COR-L47 (cell line): Measurements from ENCODE around the gene KREMEN2.
"Not testable (repeated sequence)": the region's sequence is repeated elsewhere in the genome, so short reads cannot be mapped to it uniquely, and the experiment has no call there.

ENCODE experiments used
- DNase-seq: peaks from one replicate; lab custom pipeline; 2025; lab: John Stamatoyannopoulos, UW

KREMEN2 gene, protein sequence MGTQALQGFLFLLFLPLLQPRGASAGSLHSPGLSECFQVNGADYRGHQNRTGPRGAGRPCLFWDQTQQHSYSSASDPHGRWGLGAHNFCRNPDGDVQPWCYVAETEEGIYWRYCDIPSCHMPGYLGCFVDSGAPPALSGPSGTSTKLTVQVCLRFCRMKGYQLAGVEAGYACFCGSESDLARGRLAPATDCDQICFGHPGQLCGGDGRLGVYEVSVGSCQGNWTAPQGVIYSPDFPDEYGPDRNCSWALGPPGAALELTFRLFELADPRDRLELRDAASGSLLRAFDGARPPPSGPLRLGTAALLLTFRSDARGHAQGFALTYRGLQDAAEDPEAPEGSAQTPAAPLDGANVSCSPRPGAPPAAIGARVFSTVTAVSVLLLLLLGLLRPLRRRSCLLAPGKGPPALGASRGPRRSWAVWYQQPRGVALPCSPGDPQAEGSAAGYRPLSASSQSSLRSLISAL

DNA sequence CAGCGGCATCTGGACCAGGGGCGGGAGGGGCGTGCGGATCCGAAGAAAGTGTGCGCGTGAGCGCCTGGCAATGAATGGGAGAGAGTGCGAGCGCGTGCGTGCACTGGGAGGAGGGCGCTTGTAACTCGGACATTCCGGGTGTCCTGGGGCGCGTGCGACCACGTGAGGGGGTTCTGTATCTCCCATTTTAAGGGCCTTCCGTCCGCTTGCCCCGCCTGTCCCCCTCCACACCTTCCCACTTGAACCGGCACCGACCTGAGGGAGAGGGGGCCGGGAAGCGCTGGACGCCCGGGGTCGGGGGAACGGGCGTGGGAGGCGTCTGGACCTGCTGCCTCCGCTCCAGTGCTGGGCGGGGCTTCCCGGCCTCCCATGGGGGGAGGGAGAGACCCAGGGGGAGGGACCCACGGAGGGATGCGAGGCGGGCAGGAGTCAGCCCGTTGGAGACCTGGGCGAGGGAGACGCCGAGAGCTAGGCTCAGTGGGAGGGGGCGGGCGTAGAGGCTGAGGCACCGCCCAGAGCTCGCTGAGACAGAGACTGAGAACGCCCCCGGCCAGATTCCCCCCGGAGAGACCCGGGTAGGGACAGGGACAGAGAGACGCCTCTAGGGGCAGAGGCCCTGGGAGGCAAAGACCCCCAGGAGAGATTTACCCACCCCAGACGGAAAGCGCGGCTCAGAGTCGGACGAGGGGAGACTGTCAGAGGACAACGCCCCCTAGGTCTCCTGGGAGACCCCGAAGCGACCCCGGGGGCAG is at the start of gene KREMEN2:
KREMEN2 (plus strand) TSS at position 553 of the 752 bp plus-strand sequence. CDS start 246 bp downstream, outside the sequence.
- peak; percentile 76 for DNase-seq

- no peak for DNase-seq
Observed at GRCh38 chr16:2915196-2915929, 48.7 kb upstream of the KREMEN2 start.

DNA sequence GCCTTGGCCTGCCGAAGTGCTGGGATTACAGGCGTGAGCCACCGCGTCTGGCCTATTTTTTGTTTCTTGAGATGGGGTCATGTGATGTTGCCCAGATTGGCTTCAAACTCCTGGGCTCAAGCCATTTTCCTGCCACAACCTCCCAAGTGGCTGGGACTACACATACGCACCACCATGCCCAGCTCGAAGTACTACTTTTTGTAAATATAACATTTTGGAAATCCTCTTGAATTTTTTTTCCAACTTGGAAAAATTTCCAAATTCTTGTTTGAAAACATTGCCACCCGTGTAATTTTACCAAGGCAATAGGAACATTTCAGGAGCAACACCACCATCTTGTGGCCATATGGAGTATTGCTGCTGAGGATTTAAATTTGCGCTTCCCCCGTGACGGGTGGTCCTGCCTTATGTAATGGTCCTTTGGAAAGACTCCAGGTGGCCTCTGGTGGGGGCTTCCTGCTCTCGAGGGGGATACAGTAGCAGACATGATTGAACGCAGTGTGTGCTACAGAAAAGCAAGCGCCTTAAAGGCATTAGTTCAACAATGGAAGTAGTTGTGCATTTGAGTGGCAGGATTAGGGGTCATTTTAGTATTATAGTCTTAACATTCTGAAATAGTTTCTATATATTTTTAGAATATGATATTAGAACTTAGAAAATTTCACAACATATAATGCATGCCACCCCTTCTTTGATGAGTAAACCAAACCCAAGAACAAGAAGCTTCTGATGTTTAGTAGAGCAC is 44.4 kb upstream of the KREMEN2 start:
- peak; percentile 58 for DNase-seq

DNA sequence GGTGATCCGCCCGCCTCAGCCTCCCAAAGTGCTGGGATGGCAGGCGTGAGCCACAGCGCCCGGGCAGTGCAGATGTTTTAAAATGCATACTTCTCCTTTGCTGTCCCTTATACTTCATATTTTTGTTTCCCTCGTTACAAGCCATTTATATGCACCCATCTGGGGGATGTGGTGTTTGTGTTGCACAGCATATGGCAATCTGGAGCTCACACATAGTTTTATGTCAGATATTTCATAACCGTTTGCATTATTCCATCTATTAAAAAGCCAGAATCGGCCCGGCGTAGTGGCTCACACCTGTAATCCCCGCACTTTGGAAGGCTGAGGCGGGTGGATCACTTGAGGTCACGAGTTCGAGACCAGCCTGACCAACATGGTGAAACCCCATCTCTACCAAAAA is 40.6 kb upstream of the KREMEN2 start:
- DNase-seq: no peak

DNA sequence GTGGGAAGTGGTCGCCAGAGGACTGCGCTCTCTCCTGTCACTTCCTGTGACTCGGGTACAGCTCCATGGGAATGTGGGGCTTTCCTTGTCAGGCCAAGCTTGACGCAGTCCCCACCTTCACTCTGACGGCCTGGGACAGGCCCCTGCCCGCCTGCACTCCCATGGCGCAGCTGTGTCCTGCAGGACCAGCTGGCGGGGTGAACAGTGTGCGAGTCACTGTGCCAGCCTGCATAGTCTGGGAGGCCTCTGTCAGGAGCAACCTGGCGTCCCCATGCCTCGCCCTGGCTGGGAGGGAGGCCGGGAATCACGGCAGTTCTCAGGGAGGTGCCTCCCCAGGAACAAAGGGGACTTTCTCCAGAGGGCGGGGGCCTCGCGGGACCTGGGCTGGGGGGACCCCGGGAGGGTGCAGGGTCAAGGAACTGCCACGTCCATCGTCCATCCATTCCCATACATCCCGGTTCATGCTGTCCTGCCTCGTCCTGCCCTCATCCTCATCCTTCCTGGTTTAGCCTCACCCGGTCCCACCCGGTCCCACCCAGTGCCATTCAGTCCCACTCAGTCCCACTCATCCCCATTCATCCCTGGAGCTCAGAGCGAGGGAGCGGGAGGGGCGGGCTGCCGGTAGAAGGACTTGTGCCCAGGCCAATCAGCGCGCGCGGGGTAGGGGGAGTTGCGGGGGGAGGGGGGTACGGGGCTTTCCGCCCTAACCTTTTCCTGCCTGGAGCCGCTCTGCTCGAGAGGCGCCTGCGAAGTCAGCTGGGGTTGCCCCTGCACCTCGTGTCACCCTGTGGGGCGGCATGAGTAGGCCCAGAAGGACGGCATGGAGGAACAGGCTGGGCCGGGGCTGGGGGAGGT is 38.9 kb upstream of the KREMEN2 start:
- DNase-seq: no peak

GRCh38 chr16:2925951-2926649 is 38.0 kb upstream of the KREMEN2 start:
- DNase-seq: no peak

GRCh38 chr16:2926650-2926999 is 37.5 kb upstream of the KREMEN2 start:
- no peak for DNase-seq

- peak; percentile 82 for DNase-seq
Observed at GRCh38 chr16:2927010-2927646, 36.9 kb upstream of the KREMEN2 start.

- not testable (repeated sequence) for DNase-seq
Observed at GRCh38 chr16:2928151-2928550, 35.9 kb upstream of the KREMEN2 start.

DNA sequence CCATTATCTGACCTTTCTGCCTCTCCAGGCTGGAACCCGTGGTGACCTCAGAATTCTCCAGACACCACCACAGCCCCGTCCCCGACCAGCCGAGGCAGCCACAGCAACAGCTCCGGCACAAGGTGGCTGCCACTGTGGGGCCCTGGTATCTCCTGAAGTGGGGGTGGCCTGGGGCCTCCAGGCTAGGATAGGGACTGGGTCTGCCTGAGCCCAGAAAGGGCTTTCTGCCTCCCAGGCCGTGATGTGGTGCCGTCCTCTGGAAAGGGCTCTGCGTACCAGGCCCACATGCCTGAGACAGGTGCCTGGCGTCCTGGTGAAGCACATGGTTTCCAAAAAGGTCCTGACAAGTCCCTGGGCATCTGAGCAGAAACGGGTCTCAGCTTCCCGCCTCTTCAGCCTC is 35.3 kb upstream of the KREMEN2 start:
- DNase-seq: no peak

DNA sequence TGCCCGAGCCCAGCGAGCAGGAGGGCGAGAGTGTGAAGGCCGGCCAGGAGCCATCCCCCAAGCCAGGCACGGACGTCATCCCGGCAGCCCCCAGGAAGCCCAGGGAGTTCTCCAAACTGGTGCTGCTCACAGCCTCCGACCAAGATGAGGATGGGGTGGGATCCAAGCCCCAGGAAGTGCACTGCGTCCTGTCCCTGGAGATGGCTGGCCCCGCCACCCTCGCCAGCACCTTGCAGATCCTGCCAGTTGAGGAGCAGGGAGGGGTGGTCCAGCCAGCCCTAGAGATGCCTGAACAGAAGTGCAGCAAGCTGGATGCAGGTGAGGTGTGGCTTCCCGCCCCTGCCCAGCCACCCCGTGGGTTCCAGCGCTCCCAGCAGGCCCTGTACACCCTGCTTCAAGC is 34.4 kb upstream of the KREMEN2 start:
- no peak for DNase-seq

- no peak for DNase-seq
Observed at GRCh38 chr16:2930236-2930635, 33.8 kb upstream of the KREMEN2 start.

GRCh38 chr16:2931231-2931914 is 32.7 kb upstream of the KREMEN2 start:
- not testable (repeated sequence) for DNase-seq

DNA sequence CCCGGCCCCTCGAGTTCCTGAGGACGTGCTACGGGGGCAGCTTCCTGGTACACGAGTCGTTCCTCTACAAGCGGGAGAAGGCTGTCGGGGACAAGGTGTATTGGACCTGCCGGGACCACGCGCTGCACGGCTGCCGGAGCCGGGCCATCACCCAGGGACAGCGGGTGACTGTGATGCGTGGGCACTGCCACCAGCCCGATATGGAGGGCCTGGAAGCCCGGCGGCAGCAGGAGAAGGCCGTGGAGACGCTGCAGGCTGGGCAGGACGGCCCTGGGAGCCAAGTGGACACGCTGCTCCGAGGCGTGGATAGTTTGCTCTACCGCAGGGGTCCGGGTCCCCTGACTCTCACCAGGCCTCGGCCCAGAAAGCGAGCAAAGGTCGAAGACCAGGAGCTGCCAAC is 30.9 kb upstream of the KREMEN2 start:
- DNase-seq: no peak

DNA sequence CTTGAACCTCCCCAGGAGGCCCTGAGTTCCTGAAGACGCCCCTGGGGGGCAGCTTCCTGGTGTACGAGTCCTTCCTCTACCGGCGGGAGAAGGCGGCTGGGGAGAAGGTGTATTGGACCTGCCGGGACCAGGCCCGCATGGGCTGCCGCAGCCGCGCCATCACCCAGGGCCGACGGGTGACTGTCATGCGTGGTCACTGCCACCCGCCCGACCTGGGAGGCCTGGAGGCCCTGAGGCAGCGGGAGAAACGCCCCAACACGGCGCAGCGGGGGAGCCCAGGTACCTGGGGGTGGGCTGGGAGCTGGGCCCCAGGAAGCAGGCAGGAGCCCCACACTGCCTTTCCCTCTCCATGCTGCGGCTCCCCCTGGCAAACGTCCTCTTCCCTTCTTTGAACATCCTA is 30.4 kb upstream of the KREMEN2 start:
- no peak for DNase-seq

DNA sequence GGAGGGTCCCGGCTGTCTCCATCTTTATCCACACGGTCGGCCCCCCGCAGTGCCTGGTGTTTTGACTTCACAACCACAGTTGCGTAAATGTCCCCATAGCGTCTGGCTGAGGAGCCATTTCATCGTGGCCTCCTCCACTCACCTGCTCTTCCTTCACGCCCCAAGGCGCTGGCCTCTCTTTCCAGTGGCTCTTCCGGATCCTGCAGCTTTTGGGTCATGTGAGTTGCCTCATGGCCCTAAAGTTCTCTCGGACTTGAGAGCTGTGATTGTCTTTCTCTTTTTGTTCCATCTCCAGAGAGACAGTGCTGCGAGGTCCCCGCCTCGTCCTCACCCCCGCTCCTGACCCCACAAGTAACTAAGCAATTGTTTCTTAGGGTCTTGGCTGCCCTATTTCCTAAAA is 29.6 kb upstream of the KREMEN2 start:
- no peak for DNase-seq

DNA sequence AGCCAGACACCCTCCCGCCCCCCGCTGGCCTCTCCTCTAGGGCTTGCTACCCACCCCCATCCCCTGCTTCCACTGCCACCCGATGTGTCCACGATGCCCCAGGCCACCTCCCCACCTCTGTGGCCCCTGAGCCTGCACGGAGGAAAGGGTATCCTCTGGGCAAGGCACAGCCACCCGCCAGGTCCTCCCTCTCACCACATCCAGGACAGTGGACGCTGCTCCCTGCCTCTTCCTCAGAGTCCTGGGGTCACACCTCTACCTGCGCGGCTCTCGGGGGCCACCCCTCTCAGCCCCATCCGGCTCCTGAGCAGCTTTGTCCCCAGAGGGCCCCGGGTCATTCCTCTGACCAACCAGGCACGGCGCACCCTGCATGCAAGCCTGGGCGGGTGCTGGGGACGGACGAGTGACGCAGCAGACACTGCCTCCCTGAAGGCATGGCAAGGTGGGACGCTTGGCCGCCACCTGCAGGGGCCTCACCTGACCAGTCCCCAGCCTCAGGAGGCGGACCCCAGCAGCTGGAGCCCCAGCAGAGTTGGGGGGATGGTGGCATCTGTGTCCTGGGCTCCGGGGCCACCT is 27.6 kb upstream of the KREMEN2 start:
- DNase-seq: no peak

DNA sequence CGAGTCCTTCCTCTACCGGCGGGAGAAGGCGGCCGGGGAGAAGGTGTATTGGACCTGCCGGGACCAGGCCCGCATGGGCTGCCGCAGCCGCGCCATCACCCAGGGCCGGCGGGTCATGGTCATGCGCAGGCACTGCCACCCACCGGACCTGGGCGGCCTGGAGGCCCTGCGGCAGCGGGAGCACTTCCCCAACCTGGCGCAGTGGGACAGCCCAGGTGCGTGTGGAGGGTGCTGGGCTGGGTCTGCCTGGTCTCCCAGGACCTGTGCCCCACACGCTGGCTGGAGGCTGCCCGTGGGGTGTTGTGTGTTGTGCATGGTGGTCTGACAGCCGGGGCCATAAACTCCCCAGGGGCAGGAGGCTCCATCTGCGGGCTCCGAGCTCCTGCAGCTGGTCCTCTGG is 26.9 kb upstream of the KREMEN2 start:
- DNase-seq: no peak

GRCh38 chr16:2938206-2938605 is 25.9 kb upstream of the KREMEN2 start:
- DNase-seq: no peak
